NOMO-1 treated with dmso at 0.1 percent for 144 hours (cell line): Measurements from ENCODE around the gene PKDREJ.
"Not testable (repeated sequence)": the region's sequence is repeated elsewhere in the genome, so short reads cannot be mapped to it uniquely, and the experiment has no call there.

Experiments used
- DNase-seq: peaks from one replicate; lab custom pipeline; 2025; ENCODE audit not compliant: unreplicated experiment; lab: John Stamatoyannopoulos, UW

Gene PKDREJ

GRCh38 chr22:46263216-46263590 is at the start of gene PKDREJ:
TSS of gene PKDREJ (minus strand) at chr22:46263343. CDS start at chr22:46263322, 21 bp downstream.
- no peak for DNase-seq

GRCh38 chr22:46312848-46313247 is 49.7 kb upstream of the PKDREJ start:
- DNase-seq, result not testable (repeated sequence)

GRCh38 chr22:46312056-46312455 is 48.9 kb upstream of the PKDREJ start:
- DNase-seq, result no peak

- no peak for DNase-seq
These were observed 46.5 kb upstream of the PKDREJ start for GRCh38 chr22:46309526-46310085.

- DNase-seq, result no peak
These were observed 45.3 kb upstream of the PKDREJ start for GRCh38 chr22:46308283-46308988.

GRCh38 chr22:46303347-46303965 is 40.3 kb upstream of the PKDREJ start:
- no peak for DNase-seq

GRCh38 chr22:46300491-46300890 is 37.3 kb upstream of the PKDREJ start:
- no peak for DNase-seq

GRCh38 chr22:46299101-46299500 is 36.0 kb upstream of the PKDREJ start:
- no peak for DNase-seq

GRCh38 chr22:46297151-46297812 is 34.1 kb upstream of the PKDREJ start:
- no peak for DNase-seq

- DNase-seq, result peak; percentile 94
These were observed 33.4 kb upstream of the PKDREJ start, which contains the start of gene GTSE1 for GRCh38 chr22:46296257-46297150. TSS of gene GTSE1 (plus strand) at chr22:46296870. CDS start at chr22:46297401, 531 bp downstream.

- DNase-seq, result no peak
These were observed 32.3 kb upstream of the PKDREJ start for GRCh38 chr22:46295277-46295971.

- DNase-seq, result no peak
These were observed 31.6 kb upstream of the PKDREJ start for GRCh38 chr22:46294784-46295183.

- no peak for DNase-seq
These were observed 30.6 kb upstream of the PKDREJ start for GRCh38 chr22:46293577-46294260.

- DNase-seq, result no peak
These were observed 29.6 kb upstream of the PKDREJ start for GRCh38 chr22:46292732-46293131.

GRCh38 chr22:46292173-46292572 is 29.0 kb upstream of the PKDREJ start:
- no peak for DNase-seq

- no peak for DNase-seq
These were observed 28.0 kb upstream of the PKDREJ start for GRCh38 chr22:46290843-46291785.

GRCh38 chr22:46290121-46290842 is 27.1 kb upstream of the PKDREJ start:
- no peak for DNase-seq
